Endothelial cell of umbilical vein (primary cell): ENCODE measurements around the gene ZNF423. TPM values are rescaled to one million over a fixed set of nuclear protein-coding genes. Genes with fewer than 3 reads are reported as not detected.

ENCODE experiments used
- BruUV-seq: library from RNA; stranded (reverse); fragments of 400-500 nt; replicated peaks from 2 replicates; lab custom pipeline; 2021; lab: Mats Ljungman, UMichigan
- CTCF ChIA-PET: fragments of 300-600, 350-600 bp; sonication (Branson Sonifier 250); formaldehyde crosslinking; loops from one replicate; lab custom pipeline; 2021; ENCODE audit warnings: antibody characterized with exemption, inconsistent platforms; lab: Charles Lee
- POLR2A ChIA-PET: fragments of 300-600, 350-600 bp; sonication (Branson Sonifier 250); formaldehyde crosslinking; loops from one replicate; lab custom pipeline; 2021; ENCODE audit warnings: antibody characterized with exemption, inconsistent platforms; lab: Charles Lee
- DNase-seq: peaks from one replicate; pipeline ENCODE4 v3.0.0-alpha.2; 2011; ENCODE audit warnings: low read depth, low spot score
- FAIRE-seq: peaks from 2 replicates; lab custom pipeline; 2011; peaks lifted over from hg19 to GRCh38; lab: Jason Lieb, UNC
- H2AFZ ChIP-seq: 2 replicates; pipeline ENCODE4 v1.6.0; 2012; ENCODE audit warnings: low read depth, low read length, control low read depth, inconsistent platforms
- H3K27ac ChIP-seq: 2 replicates; pipeline ENCODE4 v1.5.1; 2011; ENCODE audit warnings: low read depth, mild to moderate bottlenecking, control low read depth, low read length, moderate library complexity; ENCODE audit not compliant: insufficient read depth
- H3K27me3 ChIP-seq, 2 experiments: 2 replicates each; pipeline versions ENCODE4 v1.6.0 to v1.6.1; 2011; ENCODE audit warnings: low read length in 2 of 2, mixed read lengths in 1 of 2; ENCODE audit not compliant: control insufficient read depth in 2 of 2, insufficient read depth in 2 of 2
- H3K36me3 ChIP-seq, 2 experiments: 2 replicates in 1 of 2; 3 replicates in 1 of 2; pipeline ENCODE4 v1.5.1; 2011; ENCODE audit warnings: low read length in 2 of 2, mild to moderate bottlenecking in 1 of 2, moderate library complexity in 1 of 2; ENCODE audit not compliant: control insufficient read depth in 2 of 2, insufficient read depth in 2 of 2; ENCODE audit errors: extremely low read depth in 1 of 2
- H3K4me1 ChIP-seq: 3 replicates; pipeline ENCODE4 v1.5.1; 2011; ENCODE audit warnings: mild to moderate bottlenecking, low read length; ENCODE audit not compliant: control insufficient read depth, insufficient read depth; ENCODE audit errors: extremely low read depth
- H3K4me2 ChIP-seq: 2 replicates; pipeline ENCODE4 v1.6.1; 2011; ENCODE audit warnings: low read length, control low read depth, mixed read lengths; ENCODE audit not compliant: insufficient read depth
- H3K4me3 ChIP-seq, 3 experiments: fragments of 200-600 bp in 1 of 3; sonication (generic), shearing (Covaris generic) in 1 of 3; replicated peaks in 1 of 3; 2 replicates each; pipeline ENCODE4 v1.5.1; 2011 to 2016; ENCODE audit warnings: control low read depth in 3 of 3, low read length in 3 of 3, mild to moderate bottlenecking in 2 of 3, inconsistent platforms in 1 of 3, low read depth in 1 of 3, moderate library complexity in 1 of 3; ENCODE audit not compliant: insufficient read depth in 1 of 3
- H3K79me2 ChIP-seq: 2 replicates; pipeline ENCODE4 v1.6.0; 2012; ENCODE audit warnings: low read length, inconsistent platforms; ENCODE audit not compliant: control insufficient read depth, insufficient read depth
- H3K9ac ChIP-seq: replicated peaks from 2 replicates; pipeline ENCODE3; 2011; ENCODE audit warnings: low read length, control low read depth; ENCODE audit not compliant: insufficient read depth; ENCODE audit errors: extremely low read depth
- H3K9me1 ChIP-seq: replicated peaks from 3 replicates; pipeline ENCODE4 v1.6.0; 2011; ENCODE audit warnings: mild to moderate bottlenecking, low read length; ENCODE audit not compliant: control insufficient read depth, insufficient read depth; ENCODE audit errors: extremely low read depth
- H3K9me3 ChIP-seq: replicated peaks from 2 replicates; pipeline ENCODE4 v1.5.1; 2012; ENCODE audit warnings: low read length, inconsistent platforms; ENCODE audit not compliant: control insufficient read depth, insufficient read depth
- H4K20me1 ChIP-seq: replicated peaks from 2 replicates; pipeline ENCODE3; 2011; ENCODE audit warnings: mild to moderate bottlenecking, low read length; ENCODE audit not compliant: control insufficient read depth, insufficient read depth; ENCODE audit errors: extremely low read depth
- CTCF ChIP-seq, 2 donors: IDR thresholded peaks; 1 replicate in 1 of 2; 2 replicates in 1 of 2; pipeline ENCODE4 v1.5.1; 2011; ENCODE audit warnings: low read length in 2 of 2, mild to moderate bottlenecking in 2 of 2, moderate library complexity in 2 of 2, control low read depth in 1 of 2, inconsistent platforms in 1 of 2, low read depth in 1 of 2; ENCODE audit not compliant: insufficient read depth in 1 of 2; ENCODE audit errors: extremely low read depth in 1 of 2
- EZH2 ChIP-seq: IDR thresholded peaks from 2 replicates; pipeline ENCODE4 v1.6.1; 2012; ENCODE audit warnings: borderline replicate concordance, low read depth, mild to moderate bottlenecking, moderate library complexity, low read length, inconsistent platforms; ENCODE audit not compliant: severe bottlenecking
- FOS ChIP-seq: IDR thresholded peaks from 2 replicates; pipeline ENCODE4 v1.6.1; 2011; ENCODE audit warnings: mild to moderate bottlenecking, low read length, moderate library complexity, borderline replicate concordance; ENCODE audit not compliant: insufficient read depth
- GATA2 ChIP-seq: IDR thresholded peaks from 2 replicates; pipeline ENCODE4 v1.7.0; 2011; ENCODE audit warnings: low read depth, mild to moderate bottlenecking, moderate library complexity, mixed read lengths, low read length; ENCODE audit not compliant: insufficient read length, insufficient read depth
- JUN ChIP-seq: IDR thresholded peaks from 2 replicates; pipeline ENCODE4 v1.6.1; 2011; ENCODE audit warnings: borderline replicate concordance, low read depth; ENCODE audit not compliant: insufficient read length, insufficient read depth
- MAX ChIP-seq: IDR thresholded peaks from 2 replicates; pipeline ENCODE4 v1.6.1; 2011; ENCODE audit not compliant: insufficient read depth, insufficient read length
- MYC ChIP-seq: IDR thresholded peaks from one replicate; pipeline ENCODE4 v1.6.1; 2011; ENCODE audit warnings: mild to moderate bottlenecking, low read depth, low read length
- POLR2A ChIP-seq: IDR thresholded peaks from 2 replicates; pipeline ENCODE4 v1.6.1; 2012; ENCODE audit warnings: low read depth, mild to moderate bottlenecking, control low read depth, low read length
- POLR2AphosphoS5 ChIP-seq: IDR thresholded peaks from 2 replicates; pipeline ENCODE4 v1.6.1; 2012; ENCODE audit warnings: low read depth, mild to moderate bottlenecking, control low read depth, low read length, moderate library complexity; ENCODE audit not compliant: insufficient read depth
- dilution Hi-C: fragments of 300-500 bp; cut with MboI; formaldehyde crosslinking; loops from one replicate; pipeline ENCODE4 v1.15.0; 2019; ENCODE audit warnings: low sequenced_read_pairs; ENCODE audit not compliant: extremely low pct_ligation_motif_present
- intact Hi-C: fragments of 100-400 bp; cut with micrococcal nuclease; formaldehyde crosslinking; loops from one replicate; pipeline ENCODE4 v1.10.0; 2022
- polyA plus RNA-seq, 4 experiments: library from polyadenylated mRNA; depleted of rRNA in 3 of 4; stranded (reverse) in 3 of 4; unstranded in 1 of 4; fragments of >200 nt; gene quantifications; 2 replicates each; pipeline versions ENCODE4 v1.2.1 to v1.2.3, GENCODE V29; 2011 to 2012; ENCODE audit warnings: missing spikeins in 1 of 4
- total RNA-seq: library from RNA; stranded (reverse); gene quantifications from 2 replicates; pipeline ENCODE4 v1.2.3, GENCODE V29; 2021

Gene ZNF423
- total and polyA plus RNA-seq, 2 donors (not counting 3 experiments of a cell fraction or from before 2014, with no cell fraction given), result 2.2 to 8.1 TPM

GRCh38 chr16:49843758-49844157, 12.2 kb downstream of the ZNF423 start:
- ChIA-PET CTCF (interaction anchor here (1.0 kb wide), 2 partner anchors 14 to 32 kb away, joined by 4 read pairs; no protein-coding TSS in a partner anchor), POLR2A (no interaction called here)
- Histone ChIP-seq H3K27me3 (peaks cover 2 to 7% of the 10 kb centered on the region in 2 experiments), H2AFZ (no peak overlapping the region), H3K9me1 (no peaks in the 10 kb centered on the region), H3K4me2 (no peak overlapping the region), H4K20me1 (no peaks in the 10 kb centered on the region), H3K9me3 (no peaks in the 10 kb centered on the region), H3K79me2 (no peaks in the 10 kb centered on the region), H3K4me3 (no peak overlapping the region), H3K27ac (no peak overlapping the region), H3K36me3 (no peaks in the 10 kb centered on the region), H3K4me1 (no peaks in the 10 kb centered on the region), H3K9ac (no peak overlapping the region)
- DNase-seq, result no peak
- no TSS peak for BruUV-seq
- intact Hi-C loops (no loop called here), dilution Hi-C loops (no loop called here)
- TF ChIP-seq FOS (no peak), EZH2 (no peak), CTCF (IDR thresholded peaks at IDR 0.05; ENCODE audit: extremely low read depth in 1 of 2, insufficient read depth in 1 of 2, low read depth in 1 of 2, low read length in 2 of 2) (no peak), POLR2A (no peak), MYC (no peak), GATA2 (no peak), POLR2AphosphoS5 (no peak), JUN (no peak), MAX (no peak)
- no peak for FAIRE-seq
